Caco-2 (cell line): ENCODE results near the gene SPPL3. TPM values are rescaled to one million over a fixed set of nuclear protein-coding genes. Genes with fewer than 3 reads are reported as not detected.

ENCODE experiments used
- BruUV-seq: library from RNA; stranded (reverse); fragments of 400-500 nt; replicated peaks from 2 replicates; lab custom pipeline; 2021; lab: Mats Ljungman, UMichigan
- CTCF ChIA-PET: fragments of 300-600 bp; sonication (Branson Sonifier 250); formaldehyde crosslinking; loops from one replicate; lab custom pipeline; 2022; ENCODE audit warnings: antibody characterized with exemption; lab: Charles Lee
- POLR2A ChIA-PET: fragments of 300-600 bp; sonication (Branson Sonifier 250); formaldehyde crosslinking; loops from one replicate; lab custom pipeline; 2022; ENCODE audit warnings: antibody characterized with exemption; lab: Charles Lee
- DNase-seq, 2 experiments: peaks; one replicate each; pipeline versions ENCODE4 v3.0.0 to v3.0.0-alpha.2; 2020 to 2022
- H3K27me3 ChIP-seq: replicated peaks from 2 replicates; pipeline ENCODE4 v1.6.0; 2011; ENCODE audit warnings: low read length; ENCODE audit not compliant: control insufficient read depth, insufficient read depth
- H3K36me3 ChIP-seq: 2 replicates; pipeline ENCODE4 v1.5.1; 2011; ENCODE audit warnings: low read length; ENCODE audit not compliant: control insufficient read depth, insufficient read depth
- H3K4me1 ChIP-seq: fragments of 250-450 bp; sonication (Bioruptor Pico); 2 replicates; pipeline ENCODE4 v1.5.1; 2020; ENCODE audit warnings: mild to moderate bottlenecking
- H3K4me3 ChIP-seq: 2 replicates; pipeline ENCODE4 v1.5.1; 2011; ENCODE audit warnings: low read depth, mild to moderate bottlenecking, control low read depth, low read length
- H3K9me3 ChIP-seq: fragments of 250-450 bp; sonication (Bioruptor Pico); 2 replicates; pipeline ENCODE4 v1.5.1; 2020; ENCODE audit warnings: mild to moderate bottlenecking, moderate library complexity
- H3K27ac Mint-ChIP-seq: one replicate; pipeline ENCODE4 v1.8.0; 2022; ENCODE audit warnings: mixed read lengths; ENCODE audit not compliant: unreplicated experiment
- H3K27me3 Mint-ChIP-seq: one replicate; pipeline ENCODE4 v1.8.0; 2022; ENCODE audit warnings: mixed read lengths; ENCODE audit not compliant: insufficient read depth, unreplicated experiment
- H3K36me3 Mint-ChIP-seq: one replicate; pipeline ENCODE4 v1.8.0; 2022; ENCODE audit warnings: mild to moderate bottlenecking, mixed read lengths; ENCODE audit not compliant: insufficient read depth, unreplicated experiment
- H3K4me1 Mint-ChIP-seq: one replicate; pipeline ENCODE4 v1.8.0; 2022; ENCODE audit warnings: low read depth, mixed read lengths; ENCODE audit not compliant: unreplicated experiment
- H3K4me3 Mint-ChIP-seq: one replicate; pipeline ENCODE4 v1.8.0; 2022; ENCODE audit warnings: mild to moderate bottlenecking, moderate library complexity, mixed read lengths; ENCODE audit not compliant: unreplicated experiment
- H3K9me3 Mint-ChIP-seq: one replicate; pipeline ENCODE4 v1.8.0; 2022; ENCODE audit warnings: mixed read lengths; ENCODE audit not compliant: unreplicated experiment
- CTCF ChIP-seq, 2 experiments: fragments of 200-600 bp in 1 of 2; IDR thresholded peaks; 1 replicate in 1 of 2; 2 replicates in 1 of 2; pipeline versions ENCODE4 v1.5.1 to v1.8.0; 2011 to 2022; ENCODE audit warnings: antibody characterized with exemption in 1 of 2, control low read depth in 1 of 2, inconsistent platforms in 1 of 2, low read depth in 1 of 2, low read length in 1 of 2, mild to moderate bottlenecking in 1 of 2, moderate library complexity in 1 of 2; ENCODE audit not compliant: insufficient read depth in 1 of 2, severe bottlenecking in 1 of 2, unreplicated experiment in 1 of 2
- intact Hi-C: fragments of 100-400 bp; cut with micrococcal nuclease; formaldehyde crosslinking; loops from one replicate; pipeline ENCODE4 v1.10.0; 2022; ENCODE audit not compliant: unreplicated experiment
- total RNA-seq: library from RNA; stranded (reverse); gene quantifications from 2 replicates; pipeline ENCODE4 v1.2.3, GENCODE V29; 2022

The SPPL3 gene
- total RNA-seq, 1 experiment from 2014 or later = 63.4 TPM

DNA sequence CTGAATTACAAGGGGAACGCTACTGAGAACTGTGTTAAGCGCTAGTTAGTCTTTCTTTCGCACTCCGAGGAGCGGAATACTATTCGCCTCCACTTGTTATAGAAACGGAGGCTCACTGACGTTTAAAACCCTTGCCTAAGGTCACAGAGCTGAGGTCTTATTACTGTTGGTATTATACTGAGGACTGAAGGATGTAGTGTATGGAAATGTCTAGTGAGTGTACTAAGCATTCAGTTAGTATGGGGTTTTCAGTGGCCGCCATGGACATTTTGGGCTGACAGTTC, 177.7 kb downstream of the SPPL3 start:
- DNase-seq = no peak
- Mint-ChIP-seq H3K27ac (peak overlapping the region; percentile 26), H3K36me3 (peaks cover 36% of the 10 kb centered on the region), H3K4me1 (peaks cover 8% of the 10 kb centered on the region), H3K9me3 (no peaks in the 10 kb centered on the region), H3K27me3 (no peaks in the 10 kb centered on the region), H3K4me3 (peak overlapping the region; percentile 72)
- H3K27me3 ChIP-seq = no peaks in the 10 kb centered on the region
- H3K36me3 ChIP-seq = peaks cover 4% of the 10 kb centered on the region
- ChIA-PET POLR2A (no interaction called here), CTCF (no interaction called here)
- no TSS peak for BruUV-seq
- peak overlapping the region; percentile 63 for H3K4me3 ChIP-seq
- no peaks in the 10 kb centered on the region for H3K4me1 ChIP-seq
- H3K9me3 ChIP-seq = no peaks in the 10 kb centered on the region
- intact Hi-C loops = loop anchor here (5.0 kb wide), 1 partner anchor 144 kb away; the partner anchor contains the start of gene POP5
- no peak for TF ChIP-seq CTCF (IDR thresholded peaks at IDR 0.05; ENCODE audit: insufficient read depth in 1 of 2, low read depth in 1 of 2, low read length in 1 of 2, severe bottlenecking in 1 of 2, unreplicated experiment in 1 of 2)

DNA sequence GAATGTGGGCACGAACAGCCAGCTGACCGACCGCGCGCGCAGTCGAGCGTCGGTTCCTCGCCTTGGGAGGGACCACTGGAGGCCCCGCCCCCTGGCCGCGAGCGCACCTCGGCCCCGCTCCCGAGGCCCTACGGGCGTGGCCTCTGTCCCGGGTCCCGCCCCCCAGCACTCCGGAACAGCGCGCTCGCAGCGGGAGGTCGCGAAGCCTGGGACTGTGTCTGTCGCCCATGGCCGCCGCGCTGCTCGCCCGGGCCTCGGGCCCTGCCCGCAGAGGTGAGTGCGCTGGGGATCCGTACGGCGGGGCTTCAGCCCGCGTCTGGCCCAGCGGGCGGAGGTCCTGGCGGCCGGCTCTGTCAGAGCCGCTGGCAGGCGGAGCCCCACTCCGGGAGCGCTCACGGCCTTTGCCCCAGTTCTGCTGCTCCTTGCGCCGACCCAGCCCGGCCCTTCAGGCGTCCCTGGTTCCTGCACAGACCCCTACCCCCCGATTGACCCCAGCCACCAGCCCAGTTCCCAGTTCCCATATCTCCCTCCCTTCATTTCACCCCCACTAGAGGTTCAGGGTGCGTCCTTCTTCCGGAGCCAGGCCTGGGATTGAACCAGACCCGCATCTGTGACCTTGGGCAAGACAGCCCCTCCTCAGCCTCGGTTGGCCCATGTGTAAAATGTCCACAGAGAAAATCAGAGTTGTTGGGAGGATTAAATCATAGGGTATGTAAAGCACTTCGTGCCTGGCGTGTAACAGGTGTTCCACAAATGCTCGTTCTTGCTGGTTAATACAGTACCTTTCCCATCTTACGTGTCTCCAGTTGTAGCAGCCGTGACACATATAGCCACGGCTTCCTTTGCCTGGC, 178.3 kb downstream of the SPPL3 start, which contains the start of gene ACADS:
TSS of gene ACADS (plus strand) at position 168 of the 851 bp plus-strand sequence. CDS start at position 228, 60 bp downstream.
- intact Hi-C loops = loop anchor here (5.0 kb wide), 1 partner anchor 144 kb away; the partner anchor contains the start of gene POP5
- DNase-seq = peak; percentile 86 to 93
- Histone ChIP-seq H3K27me3 (no peaks in the 10 kb centered on the region), H3K4me1 (no peaks in the 10 kb centered on the region), H3K36me3 (peaks cover 9% of the 10 kb centered on the region), H3K4me3 (peak within 1 kb of the TSS; percentile 63), H3K9me3 (no peaks in the 10 kb centered on the region)
- CTCF ChIA-PET = no interaction called here
- Mint-ChIP-seq H3K36me3 (peaks cover 36% of the 10 kb centered on the region), H3K27me3 (no peaks in the 10 kb centered on the region), H3K4me1 (peaks cover 8% of the 10 kb centered on the region), H3K27ac (peak within 1 kb of the TSS; percentile 26), H3K4me3 (peak within 1 kb of the TSS; percentile 72), H3K9me3 (no peaks in the 10 kb centered on the region)
- no TSS peak for BruUV-seq
- POLR2A ChIA-PET = interaction anchor here (0.5 kb wide), 1 partner anchor 21 kb away, joined by 3 read pairs; no protein-coding TSS in a partner anchor
- no peak for TF ChIP-seq CTCF (IDR thresholded peaks at IDR 0.05; ENCODE audit: insufficient read depth in 1 of 2, low read depth in 1 of 2, low read length in 1 of 2, severe bottlenecking in 1 of 2, unreplicated experiment in 1 of 2)

GRCh38 chr12:120725151-120725658, 179.0 kb downstream of the SPPL3 start:
- peak overlapping the region; percentile 26 for H3K27ac Mint-ChIP-seq

More at GRCh38 chr12:120725151-120725658, 179.0 kb downstream of the SPPL3 start:
- no TSS peak for BruUV-seq
- ChIA-PET CTCF (no interaction called here), POLR2A (interaction anchor here (0.5 kb wide), 1 partner anchor 22 kb away, joined by 3 read pairs; no protein-coding TSS in a partner anchor)
- Histone ChIP-seq H3K4me3 (peak overlapping the region; percentile 63), H3K9me3 (no peaks in the 10 kb centered on the region), H3K27me3 (no peaks in the 10 kb centered on the region), H3K4me1 (no peaks in the 10 kb centered on the region), H3K36me3 (peaks cover 9% of the 10 kb centered on the region)
- TF ChIP-seq CTCF (IDR thresholded peaks at IDR 0.05; ENCODE audit: insufficient read depth in 1 of 2, low read depth in 1 of 2, low read length in 1 of 2, severe bottlenecking in 1 of 2, unreplicated experiment in 1 of 2) = no peak
- Mint-ChIP-seq H3K27me3 (no peaks in the 10 kb centered on the region), H3K4me1 (peaks cover 8% of the 10 kb centered on the region), H3K36me3 (peaks cover 38% of the 10 kb centered on the region), H3K4me3 (peak overlapping the region; percentile 72), H3K9me3 (no peaks in the 10 kb centered on the region)
- DNase-seq = no peak
- intact Hi-C loops = loop anchor here (5.0 kb wide), 1 partner anchor 143 kb away; the partner anchor contains the start of gene POP5
